GM12875 (cell line): ENCODE results near the gene FOXP1.

Experiments
- H3K4me3 ChIP-seq: one replicate; pipeline ENCODE4 v1.5.1; 2011; ENCODE audit warnings: low read depth, low read length, control low read depth
- CTCF ChIP-seq: IDR thresholded peaks from 2 replicates; pipeline ENCODE4 v1.5.1; 2011; ENCODE audit warnings: low read depth, mild to moderate bottlenecking, control low read depth, inconsistent platforms, low read length, moderate library complexity, borderline replicate concordance; ENCODE audit not compliant: insufficient read depth

Gene FOXP1

GRCh38 chr3:71518089-71518488 is 65.4 kb downstream of the FOXP1 start:
- H3K4me3 ChIP-seq, result no peak overlapping the region
- TF ChIP-seq CTCF, result no peak

- TF ChIP-seq CTCF, result no peak
- H3K4me3 ChIP-seq, result no peak overlapping the region
Measured at GRCh38 chr3:71517271-71517791, 66.2 kb downstream of the FOXP1 start.

GRCh38 chr3:71515636-71516365 is 67.7 kb downstream of the FOXP1 start:
- H3K4me3 ChIP-seq, result no peak overlapping the region
- no peak for TF ChIP-seq CTCF

- no peak for TF ChIP-seq CTCF
Measured at GRCh38 chr3:71514621-71515020, 68.9 kb downstream of the FOXP1 start.

GRCh38 chr3:71513515-71513914 is 70.0 kb downstream of the FOXP1 start:
- no peak for TF ChIP-seq CTCF
- no peak overlapping the region for H3K4me3 ChIP-seq

More at GRCh38 chr3:71514621-71515020, 68.9 kb downstream of the FOXP1 start:
- H3K4me3 ChIP-seq, result no peak overlapping the region

GRCh38 chr3:71513081-71513480 is 70.4 kb downstream of the FOXP1 start:
- TF ChIP-seq CTCF, result no peak
- H3K4me3 ChIP-seq, result no peak overlapping the region

- no peak overlapping the region for H3K4me3 ChIP-seq
- TF ChIP-seq CTCF, result no peak
Measured at GRCh38 chr3:71512544-71512943, 71.0 kb downstream of the FOXP1 start.
